Spleen (tissue), 3 donors: ENCODE measurements around the gene PYGB.

Experiments used
- POLR2A ChIP-seq, 3 donors: fragments of 450-650 bp; IDR thresholded peaks; one replicate each; pipeline ENCODE4 v1.5.1; 2017; ENCODE audit warnings: antibody characterized with exemption in 3 of 3, mild to moderate bottlenecking in 1 of 3
- POLR2AphosphoS5 ChIP-seq, 3 donors: sonication (generic); formaldehyde crosslinking; IDR thresholded peaks; one replicate each; pipeline ENCODE4 v1.5.1; 2017; ENCODE audit warnings: antibody characterized with exemption in 3 of 3

GRCh38 chr20:25272223-25273000 lies 24.5 kb downstream of the PYGB start:
- TF ChIP-seq POLR2A (IDR thresholded peaks at IDR 0.05), result no peak
- TF ChIP-seq POLR2AphosphoS5 (IDR thresholded peaks at IDR 0.05), result no peak
